Stimulated activated CD4-positive, alpha-beta T cell treated with anti-CD3 and anti-CD28 coated beads, Interleukin-15, amount 100 ng/mL, for 48 hours (primary cell): ENCODE measurements around the gene PKD1L1.

Source experiments
- DNase-seq, 2 donors: peaks; one replicate each; pipeline ENCODE4 v3.0.0-alpha.2; 2020; ENCODE audit warnings: low read depth in 2 of 2

PKD1L1 gene

DNA sequence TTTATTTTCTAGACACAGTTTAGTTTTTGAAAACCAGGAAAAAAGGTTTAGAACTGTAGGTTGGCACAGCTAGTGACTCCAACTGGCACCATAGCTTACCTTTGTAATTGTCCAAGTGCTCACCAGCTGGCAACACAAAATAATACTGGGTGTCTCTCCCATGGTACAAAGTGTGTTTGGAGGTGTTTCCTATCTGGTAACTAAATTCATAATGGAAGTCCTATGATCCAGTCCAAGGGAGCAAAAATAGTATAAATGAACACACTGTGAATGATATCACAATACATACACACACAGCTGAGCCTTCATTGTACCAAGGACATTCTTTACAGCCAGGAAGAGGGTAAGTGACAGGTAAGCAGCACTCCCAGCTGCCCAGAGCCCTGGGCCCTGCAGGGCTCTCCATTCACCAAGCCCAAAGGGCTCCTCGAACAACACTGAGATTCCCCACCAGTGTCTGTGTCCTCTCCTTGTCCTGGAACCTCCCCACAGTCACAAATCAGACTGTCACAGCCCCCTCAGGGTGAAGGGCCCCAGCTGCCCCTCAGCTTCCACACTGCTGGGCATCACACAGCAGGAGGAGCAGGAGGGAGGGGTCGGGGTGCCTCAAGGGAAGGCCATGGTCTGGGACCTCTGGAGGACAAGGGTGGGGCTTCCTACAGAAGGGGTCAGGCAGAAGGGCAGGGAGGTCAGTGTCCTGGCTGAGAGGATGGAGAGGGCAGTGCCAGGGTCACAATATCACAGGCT is 72.1 kb downstream of the PKD1L1 start:
- no peak for DNase-seq

DNA sequence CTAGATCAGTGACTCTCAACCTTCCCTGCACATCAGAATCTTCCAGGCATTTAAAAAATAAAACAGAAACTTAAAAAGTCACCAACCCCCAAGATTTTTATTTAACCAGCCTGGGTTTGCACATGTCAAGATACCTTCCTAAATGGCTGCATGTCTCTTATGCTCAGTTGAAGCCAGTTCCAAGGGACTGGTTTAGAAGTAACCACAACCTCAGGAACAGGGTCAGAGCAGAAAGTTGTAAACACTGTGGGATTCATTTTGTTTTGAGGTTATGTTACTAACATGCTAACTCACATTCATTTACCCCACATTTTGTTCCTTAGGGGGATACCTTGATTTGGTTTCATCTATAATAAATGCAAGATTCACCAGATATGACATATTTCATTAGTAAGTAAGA is 72.9 kb downstream of the PKD1L1 start:
- no peak for DNase-seq

DNA sequence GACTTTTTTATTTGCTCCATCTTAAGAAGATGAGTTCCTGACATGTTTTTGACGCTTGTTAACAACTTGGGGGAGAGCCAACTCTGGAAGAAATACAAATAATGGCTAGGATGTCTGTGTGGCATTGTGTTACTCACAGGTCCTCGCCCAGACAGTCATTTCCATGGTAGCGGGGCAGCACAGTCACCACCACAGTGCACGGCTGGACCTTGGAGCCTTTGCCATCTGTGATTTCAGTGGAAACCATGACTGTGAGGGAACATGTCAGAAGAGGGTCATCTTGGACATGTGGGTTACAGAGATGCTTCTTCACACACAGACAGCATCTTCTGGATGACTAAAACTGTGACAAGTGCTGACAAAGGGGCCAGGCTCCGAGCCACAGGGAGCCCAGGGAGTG is 74.5 kb downstream of the PKD1L1 start:
- no peak for DNase-seq

DNA sequence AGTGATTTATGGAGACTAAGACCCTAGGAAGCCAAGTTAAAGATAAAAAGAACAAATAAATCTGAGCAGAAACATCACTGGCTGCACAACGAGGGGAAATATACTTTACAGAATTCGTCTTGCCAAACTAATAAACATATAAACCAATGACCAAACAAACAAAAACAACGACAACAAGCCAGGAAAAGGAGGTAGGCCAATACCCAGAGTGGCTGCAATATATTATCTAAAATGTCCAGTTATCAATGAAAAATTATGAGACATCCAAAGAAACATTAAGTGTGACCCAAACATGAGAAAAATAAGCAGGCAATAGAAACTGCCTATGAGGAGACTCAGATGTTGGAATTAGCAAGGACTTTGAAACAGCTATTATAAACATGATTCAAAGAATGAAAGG is 81.0 kb downstream of the PKD1L1 start:
- DNase-seq: no peak

DNA sequence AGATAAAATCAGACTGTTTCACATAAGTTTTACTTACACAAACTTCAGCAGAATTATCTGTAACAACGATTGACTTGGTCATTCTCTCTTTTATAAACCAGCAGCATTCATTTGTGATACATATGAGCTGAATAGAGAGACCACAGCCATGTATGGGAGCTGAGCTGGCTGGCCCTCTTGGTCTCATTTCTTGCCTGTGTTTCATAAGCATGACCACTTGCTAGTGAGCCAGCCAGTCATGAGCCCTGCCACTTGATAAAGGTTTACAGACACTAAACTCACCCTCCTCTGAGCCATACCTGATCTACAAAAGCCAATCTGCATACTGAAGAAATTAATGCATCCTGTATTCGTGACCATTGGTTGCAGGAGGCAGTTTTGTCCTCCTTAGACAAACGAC is 82.1 kb downstream of the PKD1L1 start:
- no peak for DNase-seq

DNA sequence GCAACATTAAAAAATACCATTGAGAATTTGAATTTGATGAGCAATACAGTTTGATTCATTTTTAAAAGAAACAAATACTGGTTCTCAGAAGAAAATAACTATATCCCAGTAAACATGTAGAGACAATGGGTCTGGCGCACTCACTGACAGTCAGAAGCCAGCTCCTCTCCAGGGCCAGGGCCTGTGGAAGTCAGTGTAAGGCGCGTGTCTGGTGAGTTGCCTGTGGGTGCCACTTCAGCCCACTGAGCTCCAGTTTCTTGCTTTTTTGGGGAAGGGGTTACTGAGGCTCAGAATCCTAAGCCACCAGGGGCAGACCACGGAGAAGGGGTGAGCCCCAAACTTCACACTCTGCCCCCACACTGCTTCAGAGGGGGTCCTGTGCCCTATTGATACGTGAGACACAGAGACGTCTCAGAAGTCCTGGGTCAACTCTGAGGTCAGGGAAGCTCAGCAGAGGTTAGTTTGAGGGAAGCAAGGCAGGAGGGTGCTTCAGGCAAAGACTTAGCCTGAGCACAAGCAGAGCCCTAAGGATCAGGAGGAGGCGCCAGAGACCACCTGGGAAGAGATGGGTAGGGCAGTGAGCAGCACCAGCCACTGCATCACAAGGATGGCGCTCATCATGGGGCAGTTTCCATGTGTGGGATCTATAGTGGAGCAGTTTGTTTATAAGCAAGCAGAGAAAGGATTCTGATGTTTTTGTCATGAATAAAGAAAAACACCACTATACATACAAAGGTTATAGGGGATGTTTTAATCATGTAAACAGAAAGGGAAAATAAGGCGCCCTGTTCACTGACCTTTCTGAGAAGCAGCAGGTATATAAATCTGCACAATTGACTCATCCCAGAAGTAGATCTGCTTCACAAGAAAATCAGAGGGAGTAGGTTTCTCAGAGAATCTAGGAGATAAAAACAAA is 95.7 kb downstream of the PKD1L1 start:
- DNase-seq: no peak

DNA sequence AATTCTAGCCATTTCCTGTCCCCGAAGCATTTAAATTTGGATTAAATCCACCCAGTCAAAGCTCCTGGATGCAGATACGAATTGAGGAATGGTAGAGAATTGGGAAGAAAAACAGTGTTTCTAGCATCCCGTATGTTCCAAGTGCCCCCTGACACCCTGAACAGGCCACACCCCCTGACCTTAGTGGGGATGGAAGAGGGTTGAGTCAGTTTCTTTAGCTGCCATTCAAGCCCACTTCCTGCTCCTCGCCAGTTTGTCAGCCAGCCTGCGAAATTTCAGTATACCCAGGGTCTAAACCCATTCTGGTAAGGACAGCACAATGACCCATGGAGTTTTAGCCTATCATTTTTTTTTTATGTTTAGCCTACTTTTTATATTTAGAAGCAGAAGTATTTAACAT is 101.1 kb downstream of the PKD1L1 start:
- no peak for DNase-seq

DNA sequence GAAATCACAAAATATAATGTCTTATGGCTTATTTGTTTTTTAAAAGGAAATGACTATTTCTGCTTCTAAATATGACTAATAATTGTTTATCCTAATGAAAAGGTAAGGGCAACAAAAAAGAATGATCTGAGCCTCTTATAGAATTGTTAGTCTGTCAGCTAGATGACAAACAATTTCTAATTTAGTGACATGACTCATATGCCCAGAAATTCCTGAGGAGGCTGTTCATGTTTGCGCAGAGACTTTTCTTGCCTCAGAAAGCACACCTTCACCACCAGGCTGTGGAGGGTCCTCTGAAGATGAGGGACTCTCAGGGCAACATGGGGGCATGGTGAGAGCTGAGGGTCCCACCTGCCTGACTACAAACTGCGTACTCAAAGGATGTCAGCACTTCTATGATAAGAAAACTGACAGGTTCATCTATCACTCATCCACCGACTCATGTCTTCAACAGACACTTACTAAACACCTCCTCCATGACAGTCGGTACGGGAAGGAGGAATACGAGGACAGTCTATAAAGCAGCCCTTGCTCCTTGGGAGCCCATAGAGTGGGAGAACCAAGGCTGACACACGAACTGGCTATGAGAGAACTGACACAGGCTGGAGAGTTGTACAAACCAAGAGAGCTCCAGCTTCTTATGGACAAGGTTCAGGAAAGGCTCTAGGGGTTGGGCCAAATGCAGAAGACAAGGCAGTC is 102.0 kb downstream of the PKD1L1 start:
- no peak for DNase-seq

DNA sequence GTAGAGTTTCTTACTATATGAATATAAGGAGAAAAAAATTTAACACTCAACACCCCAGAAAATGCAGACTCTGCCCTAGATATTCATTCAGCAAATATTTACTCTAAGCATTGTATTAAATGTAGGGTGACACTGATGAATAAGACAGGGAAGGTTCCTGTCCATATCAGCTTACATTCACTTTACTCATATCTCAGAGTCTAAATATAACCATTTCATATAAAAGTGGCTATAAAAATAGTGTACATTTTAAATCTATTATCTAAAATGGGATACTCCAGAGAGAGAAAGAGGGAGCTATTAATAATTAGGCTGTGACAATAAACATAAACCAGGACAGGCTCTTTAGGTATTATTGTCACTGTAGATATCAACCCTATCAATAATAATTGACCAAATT is 104.0 kb downstream of the PKD1L1 start:
- DNase-seq: no peak

DNA sequence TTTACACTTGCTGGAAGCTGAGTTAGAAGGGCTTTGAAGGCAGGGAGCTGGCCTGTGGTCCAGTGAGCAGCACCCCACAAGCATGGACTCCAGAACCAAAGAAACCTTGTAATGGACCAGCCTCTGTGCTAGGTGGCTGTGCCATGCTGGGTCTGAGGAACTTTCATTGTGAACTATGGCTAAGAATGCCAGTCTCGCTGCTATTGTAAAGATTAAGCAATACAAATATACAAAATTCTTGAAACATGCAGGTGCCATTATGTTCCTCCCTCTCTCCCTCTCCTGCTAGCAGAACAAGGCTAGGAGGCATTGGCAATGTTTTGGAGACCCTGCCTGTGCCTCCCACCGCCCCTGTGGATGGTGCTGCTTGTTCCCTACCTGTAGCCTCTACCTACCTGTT is 105.0 kb downstream of the PKD1L1 start:
- no peak for DNase-seq

DNA sequence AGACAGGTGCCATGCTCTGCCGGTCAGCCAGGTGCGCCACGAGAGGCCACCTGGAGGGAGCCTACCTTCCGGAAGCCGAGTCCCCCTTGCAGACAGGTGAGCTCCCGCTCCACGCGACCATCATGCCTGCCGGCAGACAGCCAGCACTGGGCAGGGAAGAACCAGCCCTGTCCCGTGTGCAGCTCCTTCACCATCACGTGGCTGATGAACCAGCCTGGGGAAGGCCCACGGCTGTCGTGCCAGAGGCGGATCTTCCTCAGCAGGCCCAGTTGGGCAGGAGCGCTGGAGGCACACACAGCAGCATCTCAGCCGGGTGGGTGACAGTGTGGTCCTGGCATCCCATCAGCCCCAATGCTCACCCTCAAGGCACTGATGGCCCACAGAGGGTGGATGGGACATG is 108.9 kb downstream of the PKD1L1 start:
- no peak for DNase-seq

DNA sequence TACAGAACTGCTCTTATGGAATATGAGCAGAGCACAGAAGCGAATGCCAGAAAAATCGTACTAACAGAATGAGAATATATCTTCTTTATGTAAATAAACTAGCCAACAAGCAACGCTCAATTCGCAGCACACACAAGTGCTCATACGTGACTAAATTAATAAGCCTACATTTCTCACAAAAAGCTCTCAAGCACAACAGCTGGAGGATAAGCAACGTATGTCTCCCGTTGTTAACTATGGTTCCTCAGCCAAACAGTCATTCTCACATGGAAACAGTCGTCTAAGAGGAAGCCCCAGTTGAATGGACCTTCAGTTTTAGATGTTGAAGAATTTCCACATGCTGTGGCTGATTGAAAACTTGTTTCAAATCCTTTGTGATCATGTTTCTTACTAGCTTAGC is 110.4 kb downstream of the PKD1L1 start:
- DNase-seq: no peak

DNA sequence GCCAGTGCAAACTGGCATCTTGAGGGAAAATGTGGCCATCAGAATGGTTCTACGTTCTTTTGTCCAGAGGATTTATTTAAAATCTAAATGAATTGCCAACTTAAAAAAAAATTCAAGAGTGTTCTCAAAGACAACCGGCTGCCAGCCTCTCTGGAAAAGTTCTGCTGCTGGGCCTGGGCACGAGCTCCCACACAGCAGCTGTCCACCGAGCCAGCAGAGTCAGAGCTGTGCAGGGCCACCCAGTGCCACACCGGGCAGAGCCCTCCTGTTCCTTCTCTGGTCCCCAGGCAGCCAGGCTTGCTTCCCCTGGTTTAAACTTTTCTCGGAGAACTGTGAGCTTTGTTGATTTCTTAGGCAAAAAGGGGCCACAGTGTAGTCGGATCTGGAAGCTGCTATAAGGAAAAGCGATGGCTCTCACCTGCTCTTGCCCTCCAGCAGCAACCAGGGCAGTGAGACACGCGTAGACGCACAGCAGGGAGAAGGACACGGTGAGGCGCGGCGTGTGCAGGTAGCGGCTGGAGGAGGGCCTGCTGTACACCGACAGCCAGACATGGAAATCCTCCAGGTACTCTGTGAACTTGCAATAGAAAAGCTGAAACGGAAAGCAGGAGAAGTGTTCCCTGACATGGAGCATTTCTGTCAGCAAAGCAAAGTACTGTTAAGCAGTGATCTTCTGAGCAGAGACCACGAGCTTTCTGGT is 111.6 kb downstream of the PKD1L1 start:
- DNase-seq: no peak

DNA sequence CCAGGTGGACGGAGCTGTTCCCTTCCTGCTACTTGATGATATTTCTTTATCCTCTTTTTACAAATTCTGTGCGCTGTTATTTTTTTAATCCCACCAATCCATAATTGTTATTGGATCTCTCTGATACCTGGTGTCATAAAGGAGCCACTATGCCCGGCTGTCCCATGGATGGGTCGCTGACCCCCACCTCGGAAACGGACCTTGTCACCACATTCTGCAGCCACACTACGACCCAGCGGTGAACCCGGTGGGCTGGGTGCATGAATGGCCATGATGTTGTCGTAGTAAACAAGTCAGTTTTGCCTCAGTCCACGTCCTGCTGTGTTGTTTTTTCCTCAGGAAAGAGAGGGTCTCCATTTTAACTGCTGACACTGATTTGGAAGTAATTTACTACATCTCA is 112.2 kb downstream of the PKD1L1 start:
- no peak for DNase-seq

DNA sequence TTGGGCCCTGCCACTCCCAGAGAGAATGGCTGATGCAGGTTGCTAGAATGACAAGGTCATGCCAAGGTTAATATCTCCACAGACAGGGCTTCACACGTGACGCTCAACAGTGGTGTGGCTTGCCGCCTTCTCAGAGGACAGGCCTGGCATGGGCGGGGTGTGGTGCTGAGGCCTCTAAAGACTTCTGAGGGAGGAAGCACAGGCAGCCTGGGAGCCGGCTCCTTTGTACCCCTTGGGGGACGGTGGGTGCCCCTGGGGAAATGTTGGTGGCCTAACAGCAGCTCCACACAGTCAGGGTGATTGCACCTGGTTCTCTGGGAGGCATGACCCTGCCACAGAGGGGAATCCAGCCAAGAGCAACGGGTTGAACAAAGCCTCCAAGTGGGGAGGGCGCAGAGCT is 115.1 kb downstream of the PKD1L1 start:
- DNase-seq: no peak

DNA sequence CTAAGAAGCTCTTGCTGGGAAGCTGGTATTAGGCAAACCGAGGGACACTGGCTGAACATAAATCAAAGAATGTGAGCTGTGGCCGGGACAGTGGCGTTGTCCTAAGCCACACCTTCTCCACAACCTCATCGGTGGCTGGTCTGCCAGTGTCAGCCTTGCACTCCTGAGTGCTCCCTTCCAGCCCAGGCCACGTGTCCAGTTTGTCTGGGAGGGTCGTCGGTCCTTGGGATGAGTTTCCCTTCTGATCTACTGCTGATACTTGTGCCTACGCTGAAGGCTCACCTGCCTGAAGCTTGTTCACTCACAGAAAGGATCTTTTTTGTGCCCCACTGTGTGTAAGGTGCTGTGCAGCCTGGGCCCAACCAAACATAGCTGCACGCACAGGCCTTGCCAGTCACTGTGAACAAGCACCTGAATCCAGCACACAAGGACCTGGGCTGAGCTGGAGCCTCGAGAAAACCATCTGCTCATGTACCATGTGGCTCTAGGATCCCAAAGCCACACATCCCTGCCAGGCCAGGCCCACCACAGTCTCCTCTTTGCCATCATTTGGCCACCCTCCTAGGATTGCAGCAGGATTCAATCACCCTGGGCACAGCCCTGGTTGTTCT is 116.1 kb downstream of the PKD1L1 start:
- no peak for DNase-seq

DNA sequence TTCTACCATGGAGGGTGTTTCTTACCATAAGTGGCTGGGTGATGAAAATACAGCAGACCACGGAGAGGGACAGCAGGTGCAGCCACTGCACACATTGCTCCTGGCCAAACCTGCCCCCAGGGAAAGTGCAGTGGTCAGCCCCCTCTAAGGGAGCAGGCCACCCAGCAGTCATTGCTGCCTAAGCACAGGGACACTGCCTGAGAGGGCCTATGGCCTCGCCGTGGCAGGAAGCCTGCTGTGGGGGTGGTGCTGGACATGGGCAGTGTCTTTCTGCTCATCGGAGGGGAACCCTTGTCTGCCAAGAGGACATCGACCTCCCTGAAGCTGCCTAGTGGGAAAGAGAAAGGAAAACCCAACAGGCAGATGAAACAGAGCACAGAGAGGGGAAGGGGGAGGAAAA is 118.3 kb downstream of the PKD1L1 start:
- no peak for DNase-seq

DNA sequence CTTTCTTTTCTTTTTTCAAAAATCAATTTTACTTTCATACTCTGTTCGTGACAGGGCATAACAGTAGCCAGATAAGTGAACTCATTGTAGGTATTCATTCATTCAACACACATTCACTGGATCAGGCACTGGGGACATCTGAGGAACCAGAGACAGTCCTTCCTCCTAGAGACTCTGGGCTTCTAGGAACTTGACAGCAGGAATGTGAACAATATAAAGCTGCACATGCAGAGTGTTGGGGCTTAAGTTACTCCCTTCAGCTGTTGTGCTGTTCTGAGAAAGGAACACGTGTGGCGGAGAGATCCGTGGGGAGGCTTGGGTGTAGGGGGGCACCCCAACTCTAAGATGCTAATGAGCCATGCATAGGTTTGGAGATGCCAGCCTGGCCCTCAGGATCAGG is 120.4 kb downstream of the PKD1L1 start:
- no peak for DNase-seq

DNA sequence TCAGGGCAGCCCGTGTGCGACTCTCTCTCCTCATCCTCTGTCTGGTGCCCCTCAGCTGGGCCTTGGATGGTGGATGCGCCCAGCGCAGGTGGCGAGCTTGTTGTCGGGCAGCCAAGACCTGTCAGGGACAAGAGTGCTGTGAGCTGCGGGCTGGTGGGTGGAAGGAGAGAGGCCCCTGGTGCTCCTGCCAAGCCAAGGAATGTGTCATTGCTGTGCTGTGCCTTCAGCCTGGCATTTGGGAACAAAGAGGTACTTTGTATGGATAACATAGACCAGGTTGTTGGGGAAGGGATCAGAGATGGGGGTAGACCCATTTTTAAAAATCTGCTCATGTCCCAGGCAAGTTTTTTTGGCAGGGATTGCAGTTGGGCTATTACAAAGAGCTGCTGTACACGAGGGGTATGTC is 120.9 kb downstream of the PKD1L1 start:
- no peak for DNase-seq

DNA sequence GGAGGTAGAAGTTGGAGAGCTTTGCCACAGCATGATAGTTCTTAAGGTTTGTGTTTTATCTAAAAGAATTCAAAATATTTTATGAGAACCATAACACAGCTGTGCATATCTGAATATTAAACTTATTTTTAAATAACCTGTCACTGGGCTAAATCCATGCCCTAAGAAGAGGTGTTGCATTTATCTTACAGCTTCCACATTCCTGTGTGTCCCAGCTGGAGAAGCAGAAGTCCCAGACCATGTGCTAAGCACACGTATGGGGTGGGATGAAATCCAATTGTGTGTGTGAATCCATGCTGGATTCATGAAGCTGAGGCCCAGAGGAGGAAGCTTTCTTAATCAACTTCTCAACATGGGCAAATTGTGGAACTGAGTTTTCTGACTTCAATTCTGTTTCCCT is 121.5 kb downstream of the PKD1L1 start:
- DNase-seq: no peak

DNA sequence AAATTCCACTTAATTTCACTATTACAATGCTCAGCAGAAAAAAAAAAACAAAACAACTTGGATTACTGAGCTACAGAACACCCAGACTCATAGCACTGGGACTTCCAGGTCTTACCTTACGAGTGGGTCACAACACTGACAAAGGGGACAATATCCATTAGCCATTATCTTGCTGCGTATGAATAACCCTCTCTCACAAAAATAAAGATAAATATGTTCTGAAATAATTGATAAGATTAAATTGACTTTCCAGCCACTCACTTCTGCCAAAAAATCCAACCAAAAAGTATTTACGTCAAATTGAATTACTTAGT is 128.7 kb downstream of the PKD1L1 start:
- no peak for DNase-seq
